Pancreas (tissue), 10 donors: ENCODE data around the gene AAMDC. TPM values are rescaled to one million over a fixed set of nuclear protein-coding genes. Genes with fewer than 3 reads are reported as not detected.

ENCODE experiments used
- ATAC-seq, 4 donors: fragments of 200-7000 bp; cut with Tn5 transposase; one replicate each; pipeline versions ENCODE4 v1.8.0 to v1.9.1; 2020; ENCODE audit warnings: mild to moderate bottlenecking in 4 of 4, moderate library complexity in 4 of 4
- DNase-seq, 6 donors: peaks; one replicate each; pipeline ENCODE4 v3.0.0-alpha.2; 2020
- FAIRE-seq: peaks from 2 replicates; lab custom pipeline; 2012; peaks lifted over from hg19 to GRCh38; lab: Jason Lieb, UNC
- H3K27ac ChIP-seq, 4 donors: fragments of 200-600 bp; sonication (generic); 1 replicate in 3 of 4; 2 replicates in 1 of 4; pipeline versions ENCODE4 v1.5.0 to v1.8.0; 2020
- H3K27me3 ChIP-seq, 4 donors: fragments of 200-600 bp; one replicate each; pipeline ENCODE4 v1.8.0; 2021
- H3K36me3 ChIP-seq, 3 donors: fragments of 200-600 bp; sonication (generic) in 1 of 3; one replicate each; pipeline versions ENCODE4 v1.5.0 to v1.8.0; 2020 to 2021
- H3K4me1 ChIP-seq, 3 donors: fragments of 200-600 bp; one replicate each; pipeline ENCODE4 v1.8.0; 2021
- H3K4me3 ChIP-seq, 4 donors: fragments of 200-600 bp; sonication (generic) in 2 of 4; one replicate each; pipeline versions ENCODE4 v1.5.0 to v1.8.0; 2020 to 2021
- H3K9me3 ChIP-seq, 4 donors: fragments of 200-600 bp; one replicate each; pipeline ENCODE4 v1.8.0; 2021
- CTCF ChIP-seq, 4 donors: fragments of 200-600 bp; sonication (generic) in 3 of 4; IDR thresholded peaks; one replicate each; pipeline versions ENCODE4 v1.5.0 to v1.8.0; 2021; ENCODE audit warnings: antibody characterized with exemption in 4 of 4
- WGBS, 2 donors: extraction: QIAGEN DNeasy Blood & Tissue Kit; methylation state at CpG; one replicate each; pipeline ENCODE4 v1.1.7; 2013; 5-methylcytosine and 5-hydroxymethylcytosine counted together
- intact Hi-C, 3 donors: fragments of 100-400 bp; cut with DNase I; formaldehyde crosslinking; loops; one replicate each; pipeline versions ENCODE4 v1.11.1 to v1.14.2; 2022
- polyA plus RNA-seq, 2 donors: library from polyadenylated mRNA; stranded (reverse); fragments of 200-250 nt; gene quantifications; one replicate each; pipeline ENCODE4 v1.2.3, GENCODE V29; 2013
- total RNA-seq, 6 donors: library from RNA; stranded (reverse); fragmentation: NEBNext Ultra II Directional in 4 of 6; extraction: Animal tissue kit (Norgen Biotek cat#: 25700) in 4 of 6; gene quantifications; one replicate each; pipeline versions ENCODE4 v1.2.1 to v1.2.4, GENCODE V29; 2021 to 2023
- donor health status: healthy with polysubstance abuse.
- donor health status: DM: no; HTN: no; CAD: no; lungs with moderate emphysema.
- donor health status: DM: no; HTN: no; CAD: no.
- donor health status: control.
- donor health status: control.
- donor health status: Bipolar disorder and iron deficiency.
- donor health status: DM: yes; HTN: yes; CAD: no.
- donor health status: DM: no; HTN: no; CAD: no.
- donor health status: DM: no; HTN: no; CAD: no.
- donor health status: DM: yes; HTN: yes; CAD: no.

The AAMDC gene
- total and polyA plus RNA-seq, 8 donors = 9.0 to 43.6 (median 12.0) TPM

- TF ChIP-seq CTCF (IDR thresholded peaks at IDR 0.05) = no peak
- DNase-seq (no peak), ATAC-seq (no peak), FAIRE-seq (no peak)
- no peaks in the 10 kb centered on the region for H3K36me3 ChIP-seq
- H3K9me3 ChIP-seq = no peaks in the 10 kb centered on the region
- H3K4me3 ChIP-seq = no peak overlapping the region
- no peaks in the 10 kb centered on the region for H3K27me3 ChIP-seq
- intact Hi-C loops = no loop called here
- no peaks in the 10 kb centered on the region for H3K4me1 ChIP-seq
- 95% methylated on average over 4 of the region's 4 CpGs for WGBS, 2 donors
- H3K27ac ChIP-seq = no peak overlapping the region
Measured at GRCh38 chr11:77791301-77791700, 29.6 kb upstream of the AAMDC start.

- H3K27me3 ChIP-seq = no peaks in the 10 kb centered on the region
- no peaks in the 10 kb centered on the region for H3K36me3 ChIP-seq
- H3K4me1 ChIP-seq = no peaks in the 10 kb centered on the region
- no peak overlapping the region for H3K27ac ChIP-seq
- intact Hi-C loops = no loop called here
- H3K9me3 ChIP-seq = no peaks in the 10 kb centered on the region
- TF ChIP-seq CTCF (IDR thresholded peaks at IDR 0.05) = no peak
- H3K4me3 ChIP-seq = no peak overlapping the region
- ATAC-seq (no peak), DNase-seq (no peak), FAIRE-seq (no peak)
- WGBS, 2 donors = 94 to 97% methylated on average over 2 of the region's 2 CpGs
Measured at GRCh38 chr11:77793972-77794371, 27.0 kb upstream of the AAMDC start.

GRCh38 chr11:77799338-77799737 is 21.6 kb upstream of the AAMDC start:
- H3K4me1 ChIP-seq = no peaks in the 10 kb centered on the region
- H3K9me3 ChIP-seq = no peaks in the 10 kb centered on the region
- FAIRE-seq (no peak), DNase-seq (no peak), ATAC-seq (no peak)
- no peak overlapping the region for H3K4me3 ChIP-seq
- 80 to 84% methylated on average over 3 of the region's 3 CpGs for WGBS, 2 donors
- TF ChIP-seq CTCF (IDR thresholded peaks at IDR 0.05) = no peak
- no peaks in the 10 kb centered on the region for H3K36me3 ChIP-seq
- intact Hi-C loops = no loop called here
- H3K27ac ChIP-seq = peak overlapping the region in 1 of 4 donors; percentile 3
- H3K27me3 ChIP-seq = no peaks in the 10 kb centered on the region

GRCh38 chr11:77800449-77800848 is 20.5 kb upstream of the AAMDC start:
- Histone ChIP-seq H3K27ac (no peak overlapping the region), H3K4me1 (no peaks in the 10 kb centered on the region), H3K4me3 (no peak overlapping the region), H3K9me3 (no peaks in the 10 kb centered on the region), H3K36me3 (no peaks in the 10 kb centered on the region), H3K27me3 (no peaks in the 10 kb centered on the region)
- DNase-seq = no peak
- no peak for ATAC-seq
- FAIRE-seq = no peak
- intact Hi-C loops = no loop called here
- TF ChIP-seq CTCF (IDR thresholded peaks at IDR 0.05) = no peak

- H3K36me3 ChIP-seq = no peaks in the 10 kb centered on the region
- H3K4me1 ChIP-seq = no peaks in the 10 kb centered on the region
- H3K4me3 ChIP-seq = no peak overlapping the region
- TF ChIP-seq CTCF (IDR thresholded peaks at IDR 0.05) = no peak
- intact Hi-C loops = no loop called here
- no peak for FAIRE-seq
- no peaks in the 10 kb centered on the region for H3K27me3 ChIP-seq
- peak in 1 of 4 donors; percentile 9 for ATAC-seq
- 79 to 86% methylated on average over 3 of the region's 3 CpGs for WGBS, 2 donors
- no peak for DNase-seq
- no peak overlapping the region for H3K27ac ChIP-seq
- no peaks in the 10 kb centered on the region for H3K9me3 ChIP-seq
Measured at GRCh38 chr11:77801477-77801876, 19.5 kb upstream of the AAMDC start.
